Mesenteric fat pad (tissue), 1 donor: ENCODE results near the gene CNTNAP1. TPM values are rescaled to one million over a fixed set of nuclear protein-coding genes. Genes with fewer than 3 reads are reported as not detected.
A peak's percentile ranks its signal among the peaks of the same experiment; 100 is the strongest.

Experiments used
- DNase-seq: peaks from one replicate; pipeline ENCODE4 v3.0.0-alpha.2; 2020; ENCODE audit warnings: low spot score
- total RNA-seq: library from RNA; stranded (reverse); fragmentation: NEBNext Ultra II Directional; extraction: Animal tissue kit (Norgen Biotek cat#: 25700); gene quantifications from one replicate; pipeline ENCODE4 v1.2.1, GENCODE V29; 2021
- donor health status: DM: yes; HTN: yes; CAD: no.

The CNTNAP1 gene
- total RNA-seq, 1 donor from 2014 or later, result 3.7 TPM

DNA sequence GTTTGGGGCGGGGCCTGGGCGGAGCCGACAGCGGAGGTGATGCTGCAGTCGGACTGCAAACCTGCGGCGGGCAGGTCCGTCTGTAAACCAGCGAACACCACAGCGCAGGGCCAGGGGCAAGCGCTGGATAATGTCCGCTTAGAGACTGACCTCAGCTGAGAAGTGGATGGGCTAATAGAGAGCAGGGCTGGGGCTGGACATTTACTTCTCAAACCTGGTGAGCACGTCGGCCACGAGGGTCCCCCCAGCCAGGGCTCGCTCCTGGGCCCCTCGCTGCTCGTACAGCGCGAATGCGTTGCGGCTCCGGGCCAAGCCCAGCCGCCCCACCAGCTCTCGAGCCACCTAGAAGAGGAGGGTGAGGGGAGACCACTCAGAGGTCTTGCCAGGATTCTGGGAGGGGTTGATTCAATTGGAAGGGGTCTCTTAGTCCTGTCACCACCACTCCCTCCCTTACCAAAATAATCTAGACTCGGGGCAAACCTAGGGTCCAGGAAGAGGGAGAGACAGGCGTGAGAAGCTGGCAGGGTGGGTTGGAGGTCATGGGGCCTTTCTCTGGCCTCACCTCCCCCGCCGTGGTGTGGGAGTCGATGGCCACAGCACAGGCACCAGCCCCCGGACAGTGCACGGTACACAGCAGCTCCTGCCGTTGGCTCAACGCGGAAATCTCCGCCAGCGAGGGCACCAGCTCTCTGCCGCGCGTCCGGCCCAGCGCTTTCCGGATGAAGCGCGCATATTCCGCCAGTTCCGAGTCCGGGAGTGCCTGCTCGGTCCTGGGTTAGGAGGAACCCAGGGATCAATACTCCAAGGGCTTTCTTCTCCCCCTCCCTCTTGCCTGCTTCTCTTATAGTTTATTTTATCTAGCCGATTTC, 11.3 kb upstream of the CNTNAP1 start:
- DNase-seq, result no peak

DNA sequence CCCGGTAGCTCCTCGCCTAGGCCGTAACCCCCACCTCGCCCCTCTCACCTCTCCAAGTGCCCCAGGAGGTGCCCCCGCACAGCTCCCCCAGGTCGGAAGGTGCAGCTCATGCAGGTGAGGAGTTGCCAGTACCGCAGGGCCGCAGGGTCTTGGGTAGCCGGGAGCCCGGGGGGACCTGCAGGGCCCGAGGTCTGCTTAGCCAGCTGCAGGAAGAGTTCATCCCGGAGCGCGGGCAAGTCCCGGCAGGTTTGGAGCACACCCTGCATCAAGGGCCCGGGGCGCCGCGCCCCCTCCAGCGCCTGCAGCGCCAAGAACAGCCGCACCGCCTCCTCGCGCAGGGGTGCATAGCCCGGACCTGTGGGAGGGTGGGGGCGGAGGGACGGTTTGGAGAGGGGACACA, 10.3 kb upstream of the CNTNAP1 start:
- no peak for DNase-seq

DNA sequence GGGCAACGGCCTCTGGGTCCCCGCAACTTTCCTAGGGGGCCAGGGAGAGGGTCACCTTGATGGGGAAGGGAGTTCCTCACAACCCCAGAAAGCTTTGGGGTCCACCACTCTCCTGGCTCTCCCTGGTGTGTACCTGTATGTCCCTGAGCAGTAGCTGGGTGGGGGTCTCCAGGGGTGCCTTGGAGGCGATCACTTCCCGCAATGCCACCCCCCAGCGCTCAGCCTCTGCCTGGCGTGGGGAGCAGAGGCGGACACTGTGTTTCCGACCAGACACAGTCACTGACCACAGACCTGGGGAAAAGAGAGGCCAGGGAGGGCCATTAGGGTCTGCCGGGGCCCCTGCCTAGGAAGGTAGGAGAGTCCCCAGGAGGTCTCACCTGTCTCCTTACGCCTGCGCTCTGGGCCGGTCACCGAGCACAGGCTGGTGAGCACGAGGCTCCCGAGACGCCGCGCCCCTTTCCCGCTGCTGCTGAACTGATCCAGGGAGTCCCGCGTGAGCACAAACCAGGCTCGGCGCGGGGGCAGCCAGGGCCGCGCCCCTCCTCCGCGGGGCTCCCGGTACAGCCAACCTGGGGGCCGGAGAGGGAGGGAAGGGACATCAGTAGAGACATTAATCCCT, 9.0 kb upstream of the CNTNAP1 start:
- no peak for DNase-seq

DNA sequence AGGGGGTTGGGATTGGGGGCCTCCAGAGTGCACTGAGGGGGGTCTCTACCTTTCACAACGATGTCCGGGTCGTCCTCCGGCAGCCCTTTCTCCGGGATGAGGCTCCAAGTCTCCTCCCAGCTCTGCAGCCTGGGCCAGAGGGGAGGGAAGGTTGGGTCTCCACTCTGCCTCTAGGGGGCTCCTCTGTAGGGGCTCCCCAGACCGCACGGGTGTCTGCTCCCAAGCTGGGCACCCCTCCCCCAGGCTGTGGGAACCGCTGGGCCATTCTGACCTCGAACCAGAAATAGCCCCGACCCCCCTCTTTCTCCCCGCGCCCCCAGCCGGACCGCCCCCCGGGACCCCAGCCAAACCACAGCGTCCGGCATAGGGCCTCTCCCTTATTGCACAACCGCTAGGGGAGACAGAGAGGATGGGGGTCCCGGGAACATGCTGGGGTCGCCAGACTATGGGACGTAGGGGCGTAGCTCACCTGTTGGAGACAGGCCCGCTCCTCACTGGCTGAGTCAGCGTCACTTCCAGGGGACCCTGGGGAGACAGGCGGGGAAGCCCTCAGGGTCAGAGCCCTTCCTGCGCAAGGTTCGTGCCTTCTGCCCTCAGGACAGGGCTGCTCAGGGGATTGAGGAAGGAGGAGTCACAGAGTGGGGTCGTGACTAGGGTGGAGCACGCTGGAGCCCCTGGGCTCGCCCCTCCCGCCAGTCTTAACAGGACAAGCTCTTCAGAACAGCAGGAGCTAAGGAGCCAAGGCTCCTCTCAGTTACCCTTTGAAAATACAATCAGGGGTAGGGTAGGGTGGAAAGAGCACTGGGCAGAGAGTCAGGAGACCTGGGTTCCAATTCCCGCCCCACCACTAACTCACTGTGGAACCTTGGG, 8.2 kb upstream of the CNTNAP1 start:
- DNase-seq, result no peak

DNA sequence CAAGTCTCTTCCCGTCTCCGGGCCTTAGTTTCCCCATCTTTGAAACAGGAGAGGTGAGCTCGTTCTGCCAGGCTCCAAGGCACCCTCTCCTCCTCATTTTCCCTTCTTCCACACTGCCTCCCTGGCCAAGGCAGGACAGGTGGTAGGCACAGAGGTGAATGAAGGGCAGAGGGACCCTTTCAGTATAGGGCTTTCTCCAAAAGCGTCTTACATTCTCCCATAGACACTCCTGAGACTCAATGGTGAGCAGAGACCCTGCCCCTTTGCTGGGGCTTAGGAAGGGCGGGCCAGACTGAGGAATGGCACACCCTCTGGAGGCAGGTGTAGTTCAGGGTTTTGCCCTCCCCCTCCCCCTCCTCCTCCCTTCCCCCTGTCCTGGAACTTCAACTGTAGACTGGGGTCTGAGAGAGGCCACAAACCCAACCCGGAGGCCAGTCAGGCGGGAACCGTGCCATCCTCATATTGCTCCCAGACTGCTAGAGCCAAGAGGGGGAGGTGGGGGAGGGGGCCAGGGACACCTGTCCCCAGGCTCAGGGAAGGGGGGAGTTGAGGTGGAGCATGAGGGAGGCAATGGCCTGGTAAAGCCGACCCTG, 7.5 kb upstream of the CNTNAP1 start:
- no peak for DNase-seq

DNA sequence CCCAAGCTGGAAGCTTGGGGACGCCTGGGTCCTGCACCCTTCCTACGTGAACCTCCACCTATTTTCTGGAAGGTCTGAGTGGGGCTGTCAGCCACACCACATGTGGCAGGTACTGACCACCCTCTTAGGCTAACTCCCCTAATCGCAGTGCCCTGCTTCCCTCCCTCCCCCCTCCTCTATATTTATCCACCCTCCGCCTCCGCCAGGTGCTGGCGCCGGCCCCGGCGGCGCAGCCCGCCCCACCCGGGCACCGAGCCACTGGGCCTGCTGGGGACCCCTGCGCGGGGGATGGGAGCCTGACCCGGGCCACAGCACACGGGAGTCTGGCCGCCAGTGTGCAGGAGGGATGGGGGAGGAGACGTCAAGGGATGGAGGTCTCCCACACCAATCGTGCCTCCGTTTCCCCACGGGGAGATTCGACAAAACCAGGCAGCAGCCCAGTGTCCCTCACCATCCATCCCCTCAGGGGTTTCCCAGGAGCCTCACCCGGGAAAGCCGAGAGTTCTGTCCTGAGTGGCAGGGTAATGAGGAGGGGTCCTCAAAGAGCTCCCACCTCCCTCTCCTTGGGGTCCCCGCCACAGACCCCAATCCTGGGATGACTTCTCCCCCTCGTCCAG, 6.9 kb upstream of the CNTNAP1 start:
- no peak for DNase-seq

DNA sequence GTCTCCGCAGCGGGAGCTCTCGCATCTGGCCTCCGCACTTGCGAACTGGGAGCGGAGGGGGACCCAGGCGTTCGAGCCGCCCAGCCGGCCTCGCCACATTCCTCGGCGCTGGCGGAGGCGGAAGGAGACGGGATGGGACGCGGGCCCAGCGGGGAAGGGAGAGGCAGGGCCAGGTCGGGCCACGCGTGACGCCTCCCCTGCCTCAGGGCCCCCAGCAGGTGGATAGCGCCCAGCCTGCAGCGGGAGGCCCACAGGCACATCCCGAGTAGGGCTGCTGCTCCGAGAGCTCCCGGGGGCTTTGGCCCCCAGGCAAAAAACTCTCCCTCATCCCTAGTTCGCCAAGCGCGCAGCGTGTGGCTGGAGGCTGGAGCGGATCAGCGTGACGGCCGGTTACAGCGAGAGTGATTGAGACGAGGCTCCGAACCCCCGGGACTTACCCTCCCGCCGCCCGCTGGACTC, 6.3 kb upstream of the CNTNAP1 start:
- peak; percentile 93 for DNase-seq

DNA sequence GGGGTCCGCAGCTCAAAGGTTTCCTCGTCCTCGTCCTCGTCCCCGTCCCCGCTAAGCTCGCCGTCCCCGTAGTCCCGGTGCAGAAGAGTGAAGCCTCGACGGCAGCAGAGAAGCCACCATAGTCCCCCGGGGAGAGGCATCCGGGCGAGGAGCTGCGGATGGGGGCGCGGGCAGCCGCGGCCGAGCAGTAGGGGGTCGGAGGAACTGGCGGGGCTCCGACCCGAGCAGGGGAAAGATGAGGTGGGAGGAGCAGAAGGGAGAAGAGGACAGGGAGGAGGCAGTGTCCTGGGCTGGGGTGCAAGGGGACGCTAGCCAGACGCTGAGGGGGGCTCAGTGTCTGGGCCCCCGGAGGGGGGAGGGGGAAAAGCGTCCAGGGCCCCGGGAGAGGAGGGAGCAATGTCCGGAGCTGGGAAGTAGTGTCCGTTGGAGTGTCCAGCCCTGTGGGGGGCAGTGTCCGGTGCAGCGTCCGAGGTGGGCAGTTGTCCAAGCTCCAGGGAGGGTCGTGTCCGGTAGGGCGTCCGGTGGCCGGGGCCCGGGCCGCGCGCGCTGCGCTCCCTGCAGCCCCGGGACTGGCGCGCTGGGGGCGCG, 5.8 kb upstream of the CNTNAP1 start, which contains the start of gene PLEKHH3:
Gene PLEKHH3, minus strand, starts transcription at position 571 of the 588 bp plus-strand sequence. Its CDS starts 431 bp downstream, at position 140.
- DNase-seq, result no peak

DNA sequence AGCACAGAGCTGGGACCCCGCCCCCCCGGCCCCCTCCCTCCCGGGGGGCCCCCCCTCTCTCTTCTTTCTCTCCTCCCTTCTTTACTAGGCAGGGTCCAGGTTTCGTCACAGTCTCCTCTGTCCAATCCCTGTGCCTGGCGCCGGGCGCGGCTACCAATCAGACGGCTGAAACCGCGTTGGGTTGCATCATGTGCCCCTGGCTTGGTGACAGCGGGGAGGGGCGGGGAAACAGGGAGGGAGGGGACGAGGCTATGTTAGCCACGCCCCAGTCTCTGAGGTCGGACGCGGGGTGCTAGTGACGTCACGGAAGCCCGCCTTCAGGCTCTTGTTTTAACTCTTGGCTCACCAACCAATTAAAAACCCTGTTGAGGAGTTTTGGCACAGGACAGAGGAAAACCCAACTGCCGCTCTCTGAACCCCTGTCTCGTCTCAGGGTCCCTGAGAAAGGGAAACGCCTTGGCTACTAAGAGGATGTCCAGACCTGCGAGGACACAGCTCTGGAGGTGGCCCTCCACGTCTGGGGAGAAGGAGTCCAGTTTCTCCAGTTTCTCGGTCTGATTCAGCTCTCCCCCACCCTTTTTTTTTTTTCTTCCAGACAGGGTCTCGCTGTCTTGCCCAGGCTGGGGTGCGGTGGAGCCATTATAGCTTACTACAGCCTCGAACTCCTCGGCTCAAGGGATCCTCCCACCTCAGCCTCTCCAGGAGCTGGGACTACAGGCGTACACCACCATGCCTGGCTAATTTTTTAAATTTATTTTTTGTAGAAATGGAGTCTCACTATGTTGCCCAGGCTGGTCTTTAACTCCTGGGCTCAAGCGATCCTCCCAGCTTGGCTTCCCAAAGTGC, 5.1 kb upstream of the CNTNAP1 start:
- peak; percentile 100 for DNase-seq

DNA sequence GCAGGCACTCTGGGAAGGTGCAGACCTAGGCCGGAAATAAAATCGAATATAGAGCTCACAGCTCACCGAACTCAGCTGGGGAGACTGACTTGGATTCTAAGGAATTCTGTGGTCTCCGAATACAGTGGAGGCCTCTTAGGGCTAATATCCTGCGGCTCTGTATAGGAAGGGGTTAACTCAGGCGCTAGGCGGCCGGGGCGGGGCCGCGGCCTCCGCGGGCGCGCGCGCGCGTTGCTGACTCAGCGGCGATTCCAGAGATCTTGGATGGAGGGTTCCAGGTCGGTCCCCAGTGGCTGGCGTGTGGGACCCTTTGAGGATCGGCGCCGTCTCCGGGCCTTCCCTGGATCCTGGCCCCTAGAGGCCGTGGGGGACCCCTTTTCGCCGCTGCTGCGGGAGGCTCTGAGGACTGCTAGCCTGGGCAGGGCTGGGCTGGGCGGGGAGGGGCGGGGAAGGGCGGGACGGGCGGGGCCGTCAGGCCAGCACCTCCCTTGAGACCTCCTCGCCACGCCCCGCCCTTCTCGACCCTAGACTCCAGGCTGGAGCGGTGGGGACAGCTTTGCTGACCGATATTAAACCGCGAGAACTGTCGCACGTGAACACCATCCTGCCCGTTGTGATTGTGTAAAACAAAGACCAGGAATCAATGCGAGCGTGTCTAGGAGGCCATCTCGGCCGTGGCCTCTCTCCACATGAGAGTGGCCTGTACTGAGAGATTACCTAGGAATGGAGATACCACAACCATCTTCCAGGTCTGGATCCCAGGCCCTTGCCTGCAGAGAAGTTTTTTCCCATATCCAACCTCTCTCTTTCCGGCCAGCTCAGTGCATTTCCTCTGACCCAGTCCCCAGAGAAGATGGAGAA, 4.2 kb upstream of the CNTNAP1 start:
- peak; percentile 96 for DNase-seq

DNA sequence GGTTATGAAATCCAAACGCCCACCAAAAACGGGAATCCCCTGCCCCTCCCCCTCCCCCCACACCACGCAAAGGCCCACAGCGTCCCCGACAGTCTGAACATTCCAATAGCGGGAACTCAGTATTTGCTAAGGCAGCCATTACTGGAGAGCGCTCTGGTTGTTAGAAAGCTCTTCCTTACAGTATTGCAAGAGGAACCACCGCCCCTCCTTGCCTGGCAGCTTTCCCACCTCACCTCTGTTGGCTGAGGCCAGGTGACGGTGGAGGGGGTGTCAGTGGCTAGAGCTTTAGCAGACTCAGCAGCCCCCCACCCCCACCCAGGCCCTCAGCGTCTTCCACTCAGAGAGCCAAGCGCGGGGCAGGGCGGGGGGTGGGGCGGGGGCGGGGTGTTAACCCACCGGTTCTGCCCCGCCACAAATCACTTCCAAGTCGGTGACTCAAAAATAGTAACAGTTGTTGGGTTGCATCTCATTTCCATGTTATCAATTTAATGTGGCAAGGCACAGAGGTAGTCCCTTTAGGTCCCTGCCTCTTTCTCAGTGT, 3.3 kb upstream of the CNTNAP1 start:
- DNase-seq, result no peak

DNA sequence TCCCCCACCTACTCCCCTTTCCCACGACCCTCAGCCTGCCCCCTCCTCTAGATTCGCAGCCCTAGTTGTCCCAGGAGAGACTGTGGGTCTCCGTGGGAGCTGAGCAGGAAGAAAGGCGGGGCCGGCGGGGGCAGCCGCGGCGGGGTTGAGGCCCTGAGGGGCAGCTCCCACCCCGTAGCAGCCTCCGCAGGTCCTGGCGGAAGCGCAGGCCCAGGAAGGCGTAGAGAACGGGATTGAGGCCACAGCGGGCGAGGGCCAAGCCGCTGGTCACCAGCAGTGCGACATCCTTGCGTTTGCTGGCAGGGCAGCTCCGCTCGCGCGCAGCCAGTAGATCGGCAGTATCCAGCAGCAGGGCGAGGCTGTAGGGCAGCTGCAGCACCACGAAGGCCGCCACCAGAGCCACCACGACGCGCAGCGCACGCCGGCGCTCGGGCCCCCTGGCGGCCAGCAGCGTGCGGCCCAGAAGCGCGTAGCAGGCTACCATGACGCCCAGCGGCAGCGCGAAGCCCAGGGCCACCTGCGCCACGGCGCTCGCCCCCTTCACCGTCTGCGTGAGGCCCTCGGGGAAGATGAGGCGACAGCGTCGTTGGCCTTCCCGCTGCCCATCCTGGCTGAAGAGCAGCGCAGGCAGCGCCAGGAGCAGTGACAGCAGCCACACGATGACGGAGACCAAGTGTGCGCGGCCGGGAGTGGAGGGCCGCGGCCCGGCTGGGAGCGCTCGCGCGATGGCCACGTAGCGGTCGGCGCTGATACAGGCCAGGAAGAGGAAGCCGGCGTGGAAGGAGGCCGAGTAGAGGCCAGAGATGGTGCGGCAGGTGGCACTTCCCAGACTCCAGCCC, 2.6 kb upstream of the CNTNAP1 start:
- DNase-seq, result peak; percentile 95

DNA sequence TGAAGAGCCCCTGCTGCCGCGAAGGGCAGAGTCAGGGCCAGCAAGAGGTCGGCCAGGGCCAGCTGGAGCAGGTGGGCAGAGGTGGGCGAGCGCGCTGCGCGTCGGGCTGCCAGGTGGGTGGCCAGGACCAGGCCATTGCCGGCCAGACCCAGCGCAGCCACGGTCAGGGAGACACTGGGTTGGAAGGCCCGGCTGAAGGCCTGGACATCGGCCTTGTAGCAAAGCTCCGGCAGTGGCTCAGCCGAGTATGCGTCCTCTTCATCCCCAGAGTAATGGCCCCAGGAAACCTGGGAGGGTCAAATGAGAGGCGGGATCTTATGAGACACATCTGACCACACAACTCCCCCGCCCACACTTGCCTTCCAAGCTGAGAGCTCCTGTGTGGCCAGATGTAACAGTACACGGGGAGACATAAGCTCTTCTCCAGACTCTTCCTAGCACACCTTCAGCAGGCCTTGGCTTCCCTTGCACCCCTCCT, 2.0 kb upstream of the CNTNAP1 start:
- no peak for DNase-seq

DNA sequence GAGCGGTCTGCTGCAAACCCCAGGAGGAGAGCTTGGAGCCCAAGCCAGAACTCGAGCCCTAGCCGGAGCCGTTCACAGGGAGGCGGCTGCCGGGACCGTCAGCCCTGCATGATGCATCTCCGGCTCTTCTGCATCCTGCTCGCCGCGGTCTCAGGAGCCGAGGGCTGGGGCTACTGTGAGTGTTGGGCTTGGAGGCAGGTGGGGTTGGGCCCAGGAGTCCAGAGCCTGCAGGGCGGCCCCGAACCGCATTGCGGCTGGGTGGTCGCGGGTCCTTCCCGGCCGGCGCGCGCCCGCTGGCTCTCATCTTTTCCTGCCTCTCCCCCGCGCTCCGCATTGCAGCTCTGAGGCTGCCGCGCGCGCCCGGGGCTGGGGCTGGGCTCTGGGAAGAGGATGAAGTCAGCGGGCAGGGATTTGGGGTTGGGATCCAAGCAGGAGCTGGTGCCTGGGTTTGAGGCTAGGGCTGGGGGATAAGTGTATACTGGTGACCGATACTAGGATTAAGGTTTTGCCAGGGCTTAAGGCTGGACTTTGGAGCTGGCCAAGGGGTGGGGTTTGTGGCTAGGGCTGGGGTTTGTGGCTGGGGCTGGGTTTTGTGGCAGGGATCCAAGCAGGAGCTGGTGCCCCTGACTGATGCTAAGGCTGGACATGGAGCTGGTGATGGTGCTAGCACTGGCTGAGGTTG, 532 bp downstream of the CNTNAP1 start:
- no peak for DNase-seq

DNA sequence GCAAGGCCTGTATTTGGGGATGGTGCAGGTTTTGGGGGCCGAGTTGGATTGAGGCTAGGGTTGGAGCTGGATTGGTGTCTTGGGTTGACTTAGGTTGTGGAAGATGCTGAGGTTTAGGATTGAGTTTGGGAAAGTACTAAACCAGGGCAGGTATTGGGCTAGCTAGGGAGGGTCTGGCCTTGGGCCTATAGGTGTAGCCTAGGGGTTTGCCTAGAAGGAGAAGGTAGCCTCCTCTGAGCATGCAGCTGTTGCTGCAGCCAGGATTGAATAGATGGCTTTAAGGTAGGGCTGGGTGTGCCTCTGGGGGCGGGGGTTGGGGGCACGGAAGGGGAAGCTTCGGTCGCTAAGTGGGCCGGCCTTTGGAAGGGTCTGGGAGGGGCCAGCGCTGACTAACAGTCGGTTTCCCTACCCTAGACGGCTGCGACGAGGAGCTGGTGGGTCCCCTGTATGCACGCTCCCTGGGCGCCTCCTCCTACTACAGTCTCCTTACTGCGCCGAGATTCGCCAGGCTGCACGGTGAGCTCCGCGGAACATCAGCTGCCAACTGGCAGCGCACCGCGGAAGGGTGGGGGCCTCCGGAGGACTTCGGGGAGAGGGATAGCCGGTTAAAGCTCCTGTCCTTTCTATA, 1.2 kb downstream of the CNTNAP1 start:
- no peak for DNase-seq
